Smooth muscle cell (in vitro differentiated cells): ENCODE data around the gene HS3ST6. TPM values are rescaled to one million over a fixed set of nuclear protein-coding genes. Genes with fewer than 3 reads are reported as not detected.

Source experiments
- DNase-seq: peaks from one replicate; lab custom pipeline; 2025; ENCODE audit not compliant: unreplicated experiment; lab: John Stamatoyannopoulos, UW
- H2AFZ ChIP-seq: fragments of 200-600 bp; sonication (generic); 2 replicates; pipeline ENCODE4 v1.6.0; 2016; ENCODE audit warnings: antibody characterized with exemption, low read depth, mild to moderate bottlenecking
- H3F3A ChIP-seq: fragments of 200-600 bp; sonication (generic); 2 replicates; pipeline ENCODE4 v1.6.0; 2017; ENCODE audit warnings: antibody characterized with exemption, low read depth
- H3K27ac ChIP-seq: fragments of 200-600 bp; sonication (generic); 2 replicates; pipeline ENCODE4 v1.5.1; 2016; ENCODE audit warnings: low read depth, mild to moderate bottlenecking
- H3K27me3 ChIP-seq: fragments of 200-600 bp; sonication (generic); 2 replicates; pipeline ENCODE4 v1.6.1; 2016; ENCODE audit warnings: low read depth, mild to moderate bottlenecking
- H3K36me3 ChIP-seq: fragments of 200-600 bp; sonication (generic); 2 replicates; pipeline ENCODE4 v1.5.1; 2016; ENCODE audit warnings: low read depth
- H3K4me1 ChIP-seq: fragments of 200-600 bp; sonication (generic); 2 replicates; pipeline ENCODE4 v1.5.1; 2016; ENCODE audit warnings: low read depth
- H3K4me2 ChIP-seq: fragments of 200-600 bp; sonication (generic); 2 replicates; pipeline ENCODE4 v1.6.0; 2016; ENCODE audit warnings: mild to moderate bottlenecking
- H3K4me3 ChIP-seq: fragments of 200-600 bp; sonication (generic); 2 replicates; pipeline ENCODE4 v1.5.1; 2016; ENCODE audit warnings: mild to moderate bottlenecking
- H3K79me2 ChIP-seq: fragments of 200-600 bp; sonication (generic); 2 replicates; pipeline ENCODE4 v1.6.0; 2016; ENCODE audit warnings: low read depth, mild to moderate bottlenecking
- H3K9ac ChIP-seq: fragments of 200-600 bp; sonication (generic); 2 replicates; pipeline ENCODE4 v1.6.0; 2016; ENCODE audit warnings: low read depth
- H3K9me3 ChIP-seq: fragments of 200-600 bp; sonication (generic); replicated peaks from 2 replicates; pipeline ENCODE4 v1.5.1; 2016; ENCODE audit warnings: low read depth
- H4K20me1 ChIP-seq: fragments of 200-600 bp; sonication (generic); 2 replicates; pipeline ENCODE4 v1.6.0; 2016; ENCODE audit warnings: low read depth
- CTCF ChIP-seq: fragments of 200-600 bp; sonication (generic); IDR thresholded peaks from 2 replicates; pipeline ENCODE4 v1.5.1; 2017; ENCODE audit warnings: borderline replicate concordance, mild to moderate bottlenecking, antibody characterized with exemption; ENCODE audit not compliant: insufficient read depth, poor library complexity, severe bottlenecking
- WGBS: methylation state at CpG from one replicate; pipeline ENCODE4 v1.1.7; 2016; ENCODE audit warnings: low lambda C conversion rate; 5-methylcytosine and 5-hydroxymethylcytosine counted together
- polyA plus RNA-seq: library from polyadenylated mRNA; unstranded; fragments of >200 nt; fragmentation: Nextera tagmentation; extraction: Ambion mirVana; gene quantifications from 2 replicates; pipeline ENCODE4 v1.2.1, GENCODE V29; 2016
- total RNA-seq: library from RNA; depleted of rRNA; stranded (reverse); fragments of >200 nt; gene quantifications from 2 replicates; pipeline ENCODE4 v1.2.3, GENCODE V29; 2014

Gene HS3ST6
- total and polyA plus RNA-seq, 2 experiments from 2014 or later: not detected

DNA sequence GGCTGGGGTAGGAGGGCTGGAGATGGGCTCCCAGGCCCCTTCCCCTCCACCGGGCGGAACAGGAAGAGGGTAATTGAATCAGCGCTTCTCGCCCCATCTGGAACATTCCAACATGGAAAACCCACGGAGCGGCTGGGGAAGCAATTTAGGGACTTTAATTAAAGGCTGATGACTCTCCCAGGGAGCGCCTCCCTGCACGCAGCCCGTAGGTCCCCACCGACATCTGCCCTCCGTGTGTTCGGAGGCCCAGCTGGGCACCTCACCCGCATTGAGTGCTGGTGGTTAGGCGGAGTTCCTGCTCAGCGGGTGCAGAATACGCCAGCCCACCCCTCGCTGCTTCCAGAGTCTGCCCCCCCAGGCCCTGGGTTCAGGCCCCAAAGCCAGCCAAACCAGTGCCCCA, 10.0 kb downstream of the HS3ST6 start:
- 83% methylated on average over 16 of the region's 17 CpGs for WGBS
- H3K4me2 ChIP-seq: no peak overlapping the region
- H3K36me3 ChIP-seq: no peaks in the 10 kb centered on the region
- no peaks in the 10 kb centered on the region for H3K4me1 ChIP-seq
- no peak overlapping the region for H3K4me3 ChIP-seq
- no peak overlapping the region for H3K27ac ChIP-seq
- no peaks in the 10 kb centered on the region for H3F3A ChIP-seq
- no peak for TF ChIP-seq CTCF
- no peaks in the 10 kb centered on the region for H4K20me1 ChIP-seq
- H3K27me3 ChIP-seq: no peaks in the 10 kb centered on the region
- no peaks in the 10 kb centered on the region for H3K9me3 ChIP-seq
- DNase-seq: no peak
- no peak overlapping the region for H3K9ac ChIP-seq
- no peaks in the 10 kb centered on the region for H3K79me2 ChIP-seq
- H2AFZ ChIP-seq: no peak overlapping the region

DNA sequence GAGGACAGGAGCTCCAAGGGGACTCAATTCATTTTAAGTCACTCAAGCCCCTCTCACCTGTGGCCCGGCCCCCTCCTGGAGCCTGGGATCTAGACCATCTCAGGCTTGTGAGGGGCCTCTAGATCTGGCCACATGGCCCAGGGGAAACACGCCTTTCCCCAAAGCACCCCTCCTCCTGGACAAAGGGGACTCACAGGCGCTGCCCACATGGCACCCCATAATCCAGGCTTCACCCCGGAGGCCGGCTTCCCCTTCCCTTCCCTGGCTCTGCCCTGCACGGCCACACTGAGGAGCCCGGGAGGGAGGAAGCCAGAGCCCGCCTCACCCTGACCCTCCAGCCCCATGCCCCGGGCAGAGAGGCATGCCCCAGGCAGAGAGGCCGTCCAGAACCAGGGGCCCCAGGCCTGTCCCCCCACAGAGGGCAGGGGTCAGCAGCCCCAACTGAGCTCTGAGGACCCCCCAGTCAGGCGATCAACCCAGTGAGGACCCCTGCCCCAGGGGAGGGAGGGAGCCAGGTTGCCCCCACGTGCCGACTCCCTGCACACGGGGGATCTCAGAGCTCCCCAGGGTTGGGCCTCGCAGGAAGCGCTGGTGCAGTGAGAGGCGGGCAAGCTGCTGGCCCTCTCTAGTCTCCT, 10.9 kb downstream of the HS3ST6 start:
- Histone ChIP-seq H3K36me3 (no peaks in the 10 kb centered on the region), H3K9me3 (no peaks in the 10 kb centered on the region), H3K4me2 (no peak overlapping the region), H3K4me1 (peaks cover 4% of the 10 kb centered on the region), H4K20me1 (no peaks in the 10 kb centered on the region), H3F3A (no peaks in the 10 kb centered on the region), H3K9ac (no peak overlapping the region), H3K79me2 (no peaks in the 10 kb centered on the region), H3K27me3 (no peaks in the 10 kb centered on the region), H3K4me3 (no peak overlapping the region), H3K27ac (no peak overlapping the region), H2AFZ (no peak overlapping the region)
- TF ChIP-seq CTCF: no peak
- no peak for DNase-seq
- WGBS: 93% methylated on average over 16 of the region's 17 CpGs

DNA sequence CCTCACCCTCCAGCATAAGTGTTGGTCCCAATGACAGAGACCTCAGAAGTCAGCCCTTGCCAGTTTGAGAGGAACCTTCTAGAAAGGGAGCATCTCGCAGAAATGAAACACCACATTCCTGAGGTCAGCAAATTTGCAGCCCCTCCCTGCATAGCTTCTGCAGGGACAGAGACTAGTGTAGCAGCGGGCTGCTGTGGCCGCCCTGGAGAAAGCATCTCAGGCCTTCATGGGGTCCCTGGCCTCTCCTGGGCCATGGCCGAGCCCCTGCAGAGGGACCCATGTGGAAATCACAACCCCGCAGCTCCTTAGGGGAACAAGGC, 11.4 kb downstream of the HS3ST6 start:
- Histone ChIP-seq H3K4me3 (no peak overlapping the region), H3K4me1 (peaks cover 4% of the 10 kb centered on the region), H2AFZ (no peak overlapping the region), H3K27ac (no peak overlapping the region), H3K9ac (no peak overlapping the region), H4K20me1 (no peaks in the 10 kb centered on the region), H3F3A (no peaks in the 10 kb centered on the region), H3K9me3 (no peaks in the 10 kb centered on the region), H3K36me3 (no peaks in the 10 kb centered on the region), H3K27me3 (no peaks in the 10 kb centered on the region), H3K79me2 (no peaks in the 10 kb centered on the region), H3K4me2 (no peak overlapping the region)
- TF ChIP-seq CTCF: no peak
- WGBS: 81% methylated on average over 5 of the region's 5 CpGs
- DNase-seq: no peak
